NCI-H1417 treated with DMSO at 0.1 percent for 48 hours (cell line): ENCODE measurements around the gene AGR3.

Experiments used
- DNase-seq: peaks from one replicate; lab custom pipeline; 2025; lab: John Stamatoyannopoulos, UW

Gene AGR3

DNA sequence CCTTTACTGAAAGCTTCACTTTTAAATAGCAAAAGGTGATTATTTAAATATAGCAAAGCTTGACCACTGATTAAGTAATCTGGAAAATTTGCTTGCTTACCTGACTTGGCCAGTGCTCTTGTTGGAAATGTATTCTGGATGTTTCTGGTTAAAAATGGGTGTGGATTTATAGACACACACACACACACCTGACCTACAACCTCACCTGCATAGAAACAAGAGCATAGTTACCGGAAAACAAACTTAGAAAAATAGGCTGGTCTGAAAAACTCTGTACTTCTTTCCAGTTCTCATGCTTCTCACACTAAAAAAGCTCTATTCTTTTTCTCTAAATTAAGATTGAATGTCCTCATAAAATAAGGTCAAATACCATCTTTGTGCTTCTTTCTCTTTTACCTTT is at the start of gene AGR3:
TSS of gene AGR3 (minus strand) at position 140 of the 400 bp plus-strand sequence. CDS start 3,365 bp downstream, outside the sequence.
- no peak for DNase-seq

DNA sequence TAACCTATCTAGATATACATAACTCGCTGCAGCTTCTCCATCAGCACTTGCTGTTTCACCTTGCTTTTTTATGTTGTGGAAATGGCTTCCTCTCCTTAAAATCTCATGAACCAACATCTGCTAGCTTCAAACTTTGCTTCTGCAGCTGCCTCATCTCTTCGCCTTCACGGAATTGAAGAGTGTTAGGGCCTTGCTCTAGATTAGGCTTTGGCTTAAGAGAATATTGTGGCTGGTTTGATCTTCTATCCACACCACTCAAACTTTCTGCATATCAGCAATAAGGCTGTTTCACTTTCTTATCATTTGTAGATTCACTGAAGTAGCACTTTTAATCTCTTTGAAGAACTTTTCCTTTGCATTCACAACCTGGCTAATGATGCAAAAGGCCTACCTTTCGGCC is 49.2 kb upstream of the AGR3 start:
- DNase-seq = no peak

DNA sequence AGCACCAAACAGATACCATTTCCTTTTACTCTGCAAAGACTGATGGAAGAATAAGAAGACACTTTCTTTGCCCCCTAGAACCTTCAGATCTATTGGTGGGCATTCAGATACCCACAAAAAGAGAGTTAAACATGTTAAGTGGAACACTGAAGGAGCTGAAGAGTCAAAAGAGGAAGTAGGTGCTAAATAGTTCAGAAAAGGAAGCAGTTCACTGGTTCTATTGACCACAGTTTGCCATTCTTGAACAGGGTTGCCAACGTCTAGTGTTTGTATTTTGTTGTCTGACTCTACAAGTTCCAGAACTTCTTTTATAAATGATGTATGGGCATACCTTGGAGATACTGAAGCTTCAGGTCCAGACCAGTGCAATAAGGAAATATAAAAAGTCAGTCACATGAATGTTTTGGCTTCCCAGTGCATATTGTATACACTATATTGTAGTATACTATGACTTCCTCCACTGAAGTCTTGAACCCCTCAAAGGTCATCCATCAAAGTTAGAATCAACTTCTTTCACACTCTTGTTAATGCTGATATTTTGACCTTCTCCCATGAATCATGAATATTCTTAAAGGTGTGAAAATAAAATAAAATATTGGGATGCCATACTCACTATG is 47.5 kb upstream of the AGR3 start:
- no peak for DNase-seq

DNA sequence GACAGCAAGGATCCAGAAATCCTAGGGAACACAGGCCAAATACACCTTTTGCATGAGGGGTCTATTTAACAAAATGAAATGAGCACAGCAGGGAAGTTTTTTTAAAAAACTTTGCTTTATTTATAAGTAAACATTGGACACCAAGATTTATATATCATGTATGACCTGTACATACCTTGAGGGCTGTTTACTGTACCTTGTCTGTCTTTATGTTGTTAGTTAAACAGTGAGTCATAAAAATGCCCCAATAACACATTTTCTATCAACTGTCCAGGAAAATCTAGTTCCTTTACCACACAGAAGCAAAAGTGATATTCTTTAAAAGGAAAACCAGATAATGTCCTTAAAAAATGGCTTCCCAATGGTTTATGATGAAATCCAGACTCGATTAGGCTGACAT is 45.1 kb upstream of the AGR3 start:
- no peak for DNase-seq

DNA sequence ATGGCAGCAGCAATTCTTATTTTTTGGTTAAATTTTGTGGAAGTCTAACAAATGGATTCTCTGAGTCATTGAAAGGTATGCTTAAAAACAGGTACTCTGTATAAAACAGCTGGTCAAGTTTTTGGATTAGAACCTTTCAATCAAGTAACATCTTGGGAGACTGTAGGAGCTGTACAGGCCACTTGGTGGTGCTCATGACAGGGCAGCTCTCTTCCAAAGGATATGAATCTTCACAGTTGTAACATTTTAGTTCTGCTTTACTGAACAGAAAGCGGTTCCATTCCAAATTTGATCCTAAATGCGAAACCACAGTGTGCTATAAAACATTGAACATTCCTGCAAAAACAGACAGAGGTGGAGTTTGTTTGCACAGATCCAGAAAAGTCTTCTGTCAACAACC is 44.5 kb upstream of the AGR3 start:
- DNase-seq = no peak

DNA sequence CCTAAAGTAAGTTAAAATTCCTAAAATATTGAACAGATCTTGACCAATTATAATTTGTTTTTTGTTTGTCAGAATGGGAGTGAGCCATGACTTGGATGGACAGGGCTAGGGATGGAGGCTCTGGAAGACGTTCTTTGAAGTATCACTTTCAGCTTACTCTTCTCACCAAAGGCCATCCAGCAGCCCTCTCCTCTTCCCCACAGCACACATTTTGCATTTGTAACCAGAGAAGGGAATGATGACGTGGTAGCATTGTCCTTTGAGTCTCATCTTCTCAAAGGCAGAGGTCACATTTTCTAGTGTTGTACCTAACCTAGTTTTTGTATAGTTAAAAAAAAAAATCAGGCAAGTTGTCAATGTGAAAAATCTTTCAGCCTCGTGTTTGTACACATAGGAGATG is 43.8 kb upstream of the AGR3 start:
- no peak for DNase-seq

DNA sequence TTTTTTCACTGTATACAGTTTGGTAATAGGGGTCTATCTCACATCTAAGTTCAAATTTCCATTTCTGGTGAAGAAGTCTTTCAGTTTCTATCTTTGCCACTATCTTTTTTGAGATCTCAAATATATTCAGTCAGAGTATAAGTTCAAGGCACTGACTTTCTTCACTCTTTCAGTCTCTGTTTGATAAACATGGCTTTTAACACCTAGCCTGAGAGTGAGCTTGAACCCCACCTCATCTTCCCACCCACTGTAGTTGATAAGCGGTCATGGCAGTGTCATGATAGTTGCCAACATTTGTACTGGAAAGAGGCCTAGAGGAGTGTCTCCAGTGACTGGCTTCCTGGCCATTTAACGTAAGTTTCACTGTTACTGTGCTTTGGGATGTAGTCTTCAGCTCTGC is 41.2 kb upstream of the AGR3 start:
- no peak for DNase-seq

DNA sequence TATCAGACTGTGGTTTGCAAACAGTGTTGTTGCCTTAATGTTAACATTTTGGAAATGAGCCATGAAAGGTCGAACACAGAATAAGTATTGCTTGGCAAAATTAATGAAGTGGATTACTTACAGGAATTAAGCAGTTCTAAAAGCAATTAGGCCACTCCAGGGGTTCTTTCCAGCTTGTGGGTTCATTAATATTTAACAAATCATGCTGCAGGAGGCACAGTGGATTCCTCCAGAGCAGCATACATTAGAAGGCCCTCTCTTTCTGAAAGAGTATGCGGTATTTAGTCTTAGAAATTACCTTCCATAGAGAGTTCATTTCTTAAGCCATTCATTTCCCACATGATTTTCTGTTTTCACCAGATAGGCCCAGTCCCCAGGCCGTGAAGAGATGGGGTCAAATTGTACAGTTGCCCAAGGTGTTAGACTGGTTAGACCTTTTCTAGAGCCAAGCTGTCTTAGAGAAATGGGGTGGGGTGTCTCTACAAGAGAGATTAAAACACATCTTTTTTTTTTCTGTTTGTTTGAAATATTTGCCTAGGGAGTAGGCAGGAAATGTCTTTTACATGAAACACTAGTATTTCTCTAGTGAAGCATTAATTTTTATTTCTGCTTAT is 40.0 kb upstream of the AGR3 start:
- DNase-seq = no peak

DNA sequence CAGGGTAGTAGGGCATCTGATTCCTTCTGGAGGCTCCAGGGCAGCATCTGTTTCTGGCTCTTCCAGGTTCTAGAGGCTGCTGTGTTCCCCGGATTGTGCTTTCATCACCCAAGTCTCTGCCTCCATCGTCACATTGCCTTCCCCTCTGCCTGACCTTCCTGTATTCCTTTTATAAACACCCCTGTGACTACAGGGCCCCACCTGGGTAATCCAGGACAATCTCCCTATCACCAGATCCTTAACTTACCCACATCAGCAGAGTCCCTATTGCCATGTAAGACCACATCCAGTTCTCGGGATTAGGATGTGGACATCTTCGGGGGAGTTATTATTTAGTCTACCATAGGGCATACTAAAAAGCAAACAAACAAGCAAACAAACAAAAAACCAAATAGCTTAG is 39.4 kb upstream of the AGR3 start:
- no peak for DNase-seq

DNA sequence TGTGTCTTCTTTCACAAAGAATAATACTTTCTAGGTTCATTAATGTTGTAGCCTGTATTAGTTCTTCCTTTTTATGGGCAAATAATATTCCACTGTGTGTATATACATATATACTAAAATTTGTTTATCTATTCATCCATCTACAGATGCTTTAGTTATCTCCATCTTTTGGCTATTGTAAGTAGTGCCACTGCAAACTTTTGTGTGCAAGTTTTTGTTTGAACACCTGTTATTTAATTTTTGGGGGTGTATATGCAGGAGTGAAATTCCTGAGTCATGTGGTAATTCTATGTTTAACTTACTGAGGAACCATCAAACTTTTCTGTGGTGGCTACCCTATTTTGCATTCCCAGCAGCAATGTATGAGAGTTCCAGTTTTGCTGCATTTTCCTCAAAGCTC is 37.7 kb upstream of the AGR3 start:
- no peak for DNase-seq

DNA sequence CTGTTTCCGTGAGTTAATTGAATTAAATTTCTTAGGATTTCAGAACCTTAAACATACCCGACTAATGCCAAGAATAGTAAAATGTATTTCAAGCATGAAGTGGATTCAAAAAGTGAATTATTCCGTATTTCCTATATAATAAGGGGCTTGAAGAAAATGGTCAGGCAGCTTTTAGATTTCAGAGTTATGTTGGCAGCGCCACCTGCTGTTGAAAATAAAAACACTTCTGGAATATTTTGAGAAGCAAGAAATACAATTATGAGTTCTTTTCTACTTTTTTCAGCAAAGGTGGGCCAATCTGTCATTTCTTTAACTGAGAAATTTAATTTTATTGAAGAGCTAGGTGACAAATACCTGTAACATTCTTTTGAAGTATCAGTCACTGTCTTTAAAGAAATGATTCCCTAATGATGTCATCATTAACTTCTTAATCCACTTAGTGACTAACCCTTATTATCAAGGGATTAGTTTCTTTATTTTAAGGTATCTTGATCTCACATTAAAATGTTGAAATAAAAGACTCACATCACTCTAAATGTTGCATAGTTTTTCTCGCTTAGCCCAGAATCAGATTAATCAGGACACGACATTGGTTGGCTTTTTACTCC is 36.6 kb upstream of the AGR3 start:
- DNase-seq = no peak

DNA sequence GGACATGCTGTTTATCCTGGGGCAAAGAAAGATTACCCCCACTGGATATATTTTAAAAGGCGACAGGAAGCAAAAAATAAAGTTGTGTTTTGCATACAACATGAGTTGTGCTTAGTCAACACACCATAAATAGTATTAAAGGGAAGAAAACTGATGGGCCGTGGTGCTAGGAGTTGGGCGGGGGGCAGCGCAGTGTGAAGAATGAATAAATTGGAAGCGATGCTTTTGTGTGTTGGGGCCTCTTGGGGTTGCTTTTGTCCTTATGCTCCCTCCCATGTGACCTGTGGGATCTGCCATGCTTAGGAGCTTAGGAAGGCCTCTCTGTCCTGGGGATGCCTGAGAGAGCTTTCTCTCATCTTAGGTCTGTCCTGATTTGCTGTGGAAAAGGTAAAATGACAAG is 35.0 kb upstream of the AGR3 start:
- DNase-seq = no peak

DNA sequence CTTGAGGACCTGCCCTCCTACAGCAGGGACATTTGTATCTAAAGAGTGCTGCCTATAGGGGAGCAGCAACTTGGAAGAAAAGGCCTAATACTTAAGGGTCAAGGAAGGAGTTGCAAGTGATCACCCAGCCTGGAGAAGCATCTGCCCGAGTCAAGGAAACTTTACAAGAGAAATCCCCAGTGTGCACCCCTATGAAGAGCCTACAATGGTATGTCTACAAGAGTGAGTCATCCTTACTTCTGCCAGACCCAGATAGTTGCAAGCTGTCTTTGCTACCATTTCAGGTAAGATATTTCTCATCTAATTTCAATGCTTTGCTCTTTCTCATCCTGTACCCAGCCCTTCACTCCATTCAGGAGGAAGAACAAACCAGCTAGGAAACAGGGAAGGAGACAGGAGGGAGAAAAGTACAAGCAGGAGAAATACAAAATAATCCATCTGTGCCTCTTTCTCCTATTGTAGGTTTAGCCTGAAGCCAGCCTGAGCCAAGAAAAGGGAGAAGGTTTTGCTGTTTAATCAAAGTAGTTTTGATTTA is 34.4 kb upstream of the AGR3 start:
- no peak for DNase-seq

DNA sequence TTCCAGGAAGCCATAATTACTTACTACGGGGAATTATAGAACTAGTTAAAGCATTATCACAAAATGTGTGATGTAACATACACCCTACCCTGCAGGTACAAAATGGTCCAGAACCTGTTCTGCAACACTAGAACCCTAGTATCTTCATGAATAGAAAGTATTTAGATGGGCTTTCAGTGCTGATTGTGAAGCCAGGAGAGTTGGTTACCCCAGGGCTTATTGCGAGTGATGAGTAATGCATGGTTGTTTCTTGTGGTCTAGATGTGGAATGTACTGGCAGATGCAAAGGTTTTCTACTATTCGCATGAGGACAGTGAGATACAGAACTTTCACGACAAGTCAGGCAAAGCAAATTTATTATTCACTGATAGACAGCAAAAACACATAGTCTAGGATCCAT is 33.6 kb upstream of the AGR3 start:
- DNase-seq = no peak

DNA sequence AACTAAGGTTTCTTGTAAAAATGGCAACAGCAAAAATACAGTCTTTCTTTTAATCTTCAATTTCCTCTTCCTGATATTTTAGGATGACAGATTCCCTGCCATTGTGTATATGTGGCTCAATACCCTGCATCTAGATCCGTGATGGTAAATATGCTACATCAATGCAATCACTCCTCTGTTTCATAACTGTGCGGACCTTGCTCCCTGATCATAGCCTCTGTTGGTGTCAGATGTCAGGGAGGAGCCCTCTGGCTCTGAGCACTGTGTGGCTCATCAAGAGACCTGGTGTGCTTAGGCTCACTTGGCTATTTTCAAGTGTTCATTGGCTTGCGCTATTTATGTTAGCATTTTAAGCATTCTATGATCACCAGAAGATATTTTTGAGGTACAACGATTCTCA is 33.0 kb upstream of the AGR3 start:
- DNase-seq = no peak

DNA sequence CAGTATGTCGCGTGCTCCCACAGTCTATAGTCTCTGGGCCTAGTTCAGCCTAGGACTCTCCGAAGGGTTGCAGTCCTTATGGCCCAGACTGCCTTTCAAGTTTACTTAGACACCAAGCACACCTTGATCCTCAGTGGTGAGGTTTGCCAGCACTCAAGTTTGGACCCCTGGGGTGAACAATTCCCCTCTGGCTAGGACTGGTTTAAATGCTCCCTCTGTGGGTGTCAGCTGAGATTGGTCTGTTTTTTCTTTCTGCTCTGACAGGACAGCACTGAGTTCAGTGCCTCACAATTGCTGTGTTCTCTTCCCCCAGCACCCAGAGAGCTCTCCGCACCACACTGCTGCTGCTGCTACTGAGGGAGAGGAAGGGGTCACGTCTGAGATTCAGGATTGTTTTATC is 31.9 kb upstream of the AGR3 start:
- no peak for DNase-seq

DNA sequence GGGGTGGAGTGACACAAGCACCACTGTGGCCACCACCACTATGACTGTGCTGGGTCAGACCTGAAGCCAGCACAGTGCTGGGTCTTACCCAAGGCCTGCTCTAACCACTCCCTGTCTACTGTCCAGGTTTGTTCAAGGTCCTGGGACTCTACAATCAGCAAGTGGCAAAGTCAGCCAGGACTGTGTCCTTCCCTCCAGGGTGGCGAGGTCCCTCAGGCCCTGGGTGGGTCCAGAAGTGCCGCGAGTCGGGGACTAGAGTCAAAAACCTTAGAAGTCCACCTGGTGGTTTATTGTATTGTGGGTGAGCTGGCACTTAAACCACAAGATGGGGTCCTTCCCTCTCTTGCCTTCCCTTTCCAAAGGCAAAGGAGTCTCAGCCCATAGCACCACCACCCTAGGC is 30.8 kb upstream of the AGR3 start:
- DNase-seq = no peak

DNA sequence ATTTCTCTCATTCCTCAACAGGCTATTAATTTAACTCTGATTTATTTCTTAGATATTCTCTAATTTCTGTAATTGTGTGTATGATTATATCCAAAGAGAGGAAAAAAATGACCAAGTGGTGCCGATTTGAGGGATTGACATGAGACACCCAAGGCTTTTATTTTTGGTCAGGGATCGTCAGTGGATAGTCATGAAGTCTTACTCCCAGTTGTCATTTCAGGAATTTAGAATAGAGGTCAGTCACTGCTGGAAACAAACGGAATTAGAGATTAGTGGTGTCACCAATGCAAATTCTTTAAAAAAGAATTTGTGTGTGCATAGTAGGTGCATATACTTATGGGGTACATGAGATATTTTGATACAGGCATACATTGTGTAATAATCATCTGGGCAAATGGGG is 26.8 kb upstream of the AGR3 start:
- no peak for DNase-seq

DNA sequence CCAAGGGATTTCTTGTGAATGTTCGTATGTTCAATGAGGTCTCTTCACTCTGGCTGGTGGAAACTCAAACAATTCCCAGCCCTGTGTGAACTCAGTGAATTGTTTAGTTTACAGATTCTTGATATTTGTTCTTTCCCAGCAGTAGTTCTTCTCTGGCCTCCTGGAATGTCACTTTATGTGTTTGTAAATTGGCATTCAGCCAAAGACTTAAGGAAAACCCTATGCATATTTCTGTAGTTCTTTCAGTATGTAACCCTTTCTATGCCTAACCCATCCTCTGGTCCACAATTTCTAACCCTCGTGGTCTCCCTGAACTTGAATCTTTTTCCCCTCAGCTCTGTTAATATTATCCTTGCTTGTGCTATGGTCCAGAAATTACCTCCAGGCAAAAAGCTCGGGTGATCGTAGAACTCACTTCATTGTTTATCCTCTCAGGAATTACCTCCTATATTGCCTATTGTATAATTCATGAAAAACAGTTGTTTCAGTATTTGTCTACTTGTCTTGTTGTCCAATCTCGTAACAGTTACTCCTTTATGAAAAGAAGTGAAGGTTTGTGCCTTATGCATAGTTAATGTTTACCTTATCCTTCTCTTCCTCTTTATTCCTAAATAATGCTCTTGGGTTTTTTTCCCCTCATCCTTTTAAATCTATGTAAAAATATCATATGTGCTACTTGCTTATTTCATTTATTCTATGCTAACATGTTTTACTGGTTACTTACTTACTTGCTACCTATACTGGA is 23.7 kb upstream of the AGR3 start:
- no peak for DNase-seq

DNA sequence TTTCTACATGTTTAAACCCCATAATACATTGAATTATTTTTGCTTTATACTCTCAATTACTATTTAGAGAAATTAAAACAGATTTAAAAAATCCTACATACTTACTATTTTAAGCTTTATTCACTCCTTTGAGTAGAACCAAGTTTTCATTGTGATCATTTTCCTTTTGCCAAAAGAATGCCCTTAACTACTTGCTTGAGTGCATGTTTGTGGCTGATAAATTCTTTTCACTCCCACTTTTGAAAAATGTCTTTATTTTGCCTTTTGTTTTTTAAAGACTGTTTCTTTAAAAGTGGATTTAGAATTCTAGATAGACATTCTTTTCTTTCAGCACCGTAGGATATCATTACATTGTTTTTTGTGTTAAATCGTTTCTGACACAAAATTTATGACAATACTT is 22.3 kb upstream of the AGR3 start:
- DNase-seq = no peak

DNA sequence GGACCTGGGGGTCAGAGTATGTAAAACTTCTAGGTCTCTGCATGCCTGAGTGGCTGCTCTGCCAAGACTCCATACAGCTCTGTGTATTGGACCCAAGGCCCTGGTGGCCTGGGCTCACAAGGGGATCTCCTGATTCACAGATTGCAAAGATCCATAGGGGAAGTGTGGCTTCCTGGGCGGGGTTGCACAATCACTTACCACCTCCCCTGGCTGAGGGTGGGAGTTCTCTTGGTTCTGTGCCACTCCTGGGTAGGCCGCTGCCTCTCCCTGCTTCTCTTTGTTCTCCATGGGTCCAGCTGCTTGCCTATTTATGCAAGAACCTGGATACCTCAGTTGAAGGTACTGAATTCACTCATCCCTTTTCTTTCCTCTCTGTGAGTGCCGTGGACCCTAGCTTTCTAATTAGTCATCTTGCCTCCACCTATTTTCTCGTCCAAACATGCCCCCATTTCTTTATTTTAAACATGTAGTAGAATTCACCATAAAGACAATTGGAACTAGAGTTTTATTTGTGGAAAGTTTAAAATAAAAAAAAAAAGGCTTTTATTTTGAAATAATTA is 18.5 kb upstream of the AGR3 start:
- no peak for DNase-seq

DNA sequence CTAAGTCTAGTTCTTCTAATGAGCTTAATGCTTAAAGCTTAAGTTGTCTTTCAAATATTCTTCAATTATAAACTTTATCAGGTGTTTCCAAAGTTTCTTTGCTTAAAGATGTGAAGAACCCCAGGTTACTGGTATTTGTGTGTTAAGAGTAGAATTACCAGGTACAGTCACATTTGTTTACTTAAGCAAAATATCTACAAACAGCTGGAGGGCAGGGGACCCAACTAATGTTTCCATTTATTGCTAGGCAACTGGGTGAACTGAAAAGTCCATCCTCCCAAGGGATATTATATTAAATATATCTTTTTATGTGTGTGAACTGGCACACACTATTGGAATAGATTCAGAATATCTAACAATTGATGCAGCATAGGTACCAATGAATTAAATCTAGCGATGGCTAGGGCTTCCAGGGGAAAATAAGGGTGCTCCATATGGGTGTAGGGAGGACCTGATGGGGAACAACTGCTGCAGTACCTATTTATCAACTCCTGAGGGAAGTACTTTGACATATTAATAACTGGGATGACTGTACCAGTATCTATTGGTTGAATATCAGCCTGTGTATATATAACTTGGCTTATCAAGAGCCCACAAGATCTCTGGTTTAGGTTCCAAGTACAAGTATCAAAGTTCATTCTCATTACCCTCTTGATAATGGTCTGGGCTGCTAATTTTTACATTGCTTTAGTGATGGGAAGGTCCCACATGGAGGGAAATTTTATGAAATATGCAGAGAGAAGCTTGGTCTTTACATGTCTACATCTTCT is 10.3 kb upstream of the AGR3 start:
- DNase-seq = peak; percentile 48
